GM12878 (cell line): ENCODE data around the gene ZNF280D. TPM values are rescaled to one million over a fixed set of nuclear protein-coding genes. Genes with fewer than 3 reads are reported as not detected.

Experiments used
- HDAC2 ChIP-seq: fragments of 200-600 bp; sonication (generic); IDR thresholded peaks from 2 replicates; pipeline ENCODE4 v1.6.1; 2017
- POLR2A ChIP-seq: IDR thresholded peaks from 2 replicates; pipeline ENCODE4 v1.6.1; 2011; ENCODE audit warnings: low read depth, mild to moderate bottlenecking, low read length
- STAT1 ChIP-seq: fragments of 450-650 bp; conservative IDR thresholded peaks from 2 replicates; pipeline ENCODE4 v1.6.1; 2014; ENCODE audit warnings: antibody characterized with exemption, mild to moderate bottlenecking
- polyA plus RNA-seq, 11 experiments: library from polyadenylated mRNA; depleted of rRNA in 4 of 11; unstranded in 6 of 11; stranded (reverse) in 5 of 11; fragments of >200 nt; fragmentation: Nextera tagmentation in 4 of 11; fragmentation: Illumina TruSeq in 1 of 11; extraction: Ambion mirVana in 4 of 11; extraction: Trizol in 1 of 11; gene quantifications; 1 replicate in 1 of 11; 2 replicates in 10 of 11; pipeline versions ENCODE4 v1.2.1 to v1.2.3, GENCODE V29; 2011 to 2016; ENCODE audit warnings: inconsistent platforms in 2 of 11, missing spikeins in 2 of 11, low read depth in 1 of 11
- total RNA-seq, 4 experiments: library from RNA; depleted of rRNA in 3 of 4; stranded (reverse); fragments of >200 nt in 3 of 4; fragmentation: Illumina TruSeq in 1 of 4; extraction: Trizol in 1 of 4; gene quantifications; 2 replicates each; pipeline versions ENCODE4 v1.2.1 to v1.2.3, GENCODE V29; 2013 to 2021
- TF ChIP-seq, protein P1 (sequence below): fragments of 450-650 bp; IDR thresholded peaks from 2 replicates; pipeline ENCODE4 v1.6.1; 2016; ENCODE audit warnings: mild to moderate bottlenecking, moderate library complexity, borderline replicate concordance
- TF ChIP-seq, protein P2 (sequence below): fragments of 450-650 bp; IDR thresholded peaks from 2 replicates; pipeline ENCODE4 v1.6.1; 2017; ENCODE audit warnings: antibody characterized with exemption, mild to moderate bottlenecking, moderate library complexity
- TF ChIP-seq, protein P3 (sequence below): IDR thresholded peaks from 2 replicates; pipeline ENCODE4 v1.6.1; 2011; ENCODE audit warnings: low read depth, mild to moderate bottlenecking, low read length, moderate library complexity, borderline replicate concordance; ENCODE audit errors: extremely low read depth
- TF ChIP-seq, protein P4 (sequence below): IDR thresholded peaks from 2 replicates; pipeline ENCODE4 v1.6.1; 2012; ENCODE audit warnings: low read length, inconsistent platforms

ZNF280D gene
- total and polyA plus RNA-seq, 10 of the 15 experiments (the other 5 are each of a cell fraction or from before 2014, with no cell fraction given): 5.6 to 18.6 (median 8.6) TPM

DNA sequence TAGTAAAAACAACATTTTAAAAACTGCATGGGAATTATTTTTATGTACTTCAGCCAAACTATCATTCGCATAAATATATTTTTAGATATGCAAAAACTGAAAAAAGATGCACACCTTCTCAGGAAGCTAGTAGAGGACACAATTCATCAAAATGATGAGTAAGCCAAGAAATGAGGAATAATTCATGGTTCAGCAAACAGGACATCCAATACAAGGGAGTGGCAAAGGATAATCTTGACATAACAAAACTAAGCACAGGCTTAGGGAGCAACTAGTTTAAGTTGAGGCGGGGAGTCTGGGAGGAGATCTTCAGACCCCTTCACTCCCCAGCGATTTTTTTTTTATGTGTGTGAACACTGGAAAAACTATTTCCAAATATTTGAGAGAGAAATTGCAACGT is 93.7 kb downstream of the ZNF280D start (continued):
- TF ChIP-seq, protein P1, sequence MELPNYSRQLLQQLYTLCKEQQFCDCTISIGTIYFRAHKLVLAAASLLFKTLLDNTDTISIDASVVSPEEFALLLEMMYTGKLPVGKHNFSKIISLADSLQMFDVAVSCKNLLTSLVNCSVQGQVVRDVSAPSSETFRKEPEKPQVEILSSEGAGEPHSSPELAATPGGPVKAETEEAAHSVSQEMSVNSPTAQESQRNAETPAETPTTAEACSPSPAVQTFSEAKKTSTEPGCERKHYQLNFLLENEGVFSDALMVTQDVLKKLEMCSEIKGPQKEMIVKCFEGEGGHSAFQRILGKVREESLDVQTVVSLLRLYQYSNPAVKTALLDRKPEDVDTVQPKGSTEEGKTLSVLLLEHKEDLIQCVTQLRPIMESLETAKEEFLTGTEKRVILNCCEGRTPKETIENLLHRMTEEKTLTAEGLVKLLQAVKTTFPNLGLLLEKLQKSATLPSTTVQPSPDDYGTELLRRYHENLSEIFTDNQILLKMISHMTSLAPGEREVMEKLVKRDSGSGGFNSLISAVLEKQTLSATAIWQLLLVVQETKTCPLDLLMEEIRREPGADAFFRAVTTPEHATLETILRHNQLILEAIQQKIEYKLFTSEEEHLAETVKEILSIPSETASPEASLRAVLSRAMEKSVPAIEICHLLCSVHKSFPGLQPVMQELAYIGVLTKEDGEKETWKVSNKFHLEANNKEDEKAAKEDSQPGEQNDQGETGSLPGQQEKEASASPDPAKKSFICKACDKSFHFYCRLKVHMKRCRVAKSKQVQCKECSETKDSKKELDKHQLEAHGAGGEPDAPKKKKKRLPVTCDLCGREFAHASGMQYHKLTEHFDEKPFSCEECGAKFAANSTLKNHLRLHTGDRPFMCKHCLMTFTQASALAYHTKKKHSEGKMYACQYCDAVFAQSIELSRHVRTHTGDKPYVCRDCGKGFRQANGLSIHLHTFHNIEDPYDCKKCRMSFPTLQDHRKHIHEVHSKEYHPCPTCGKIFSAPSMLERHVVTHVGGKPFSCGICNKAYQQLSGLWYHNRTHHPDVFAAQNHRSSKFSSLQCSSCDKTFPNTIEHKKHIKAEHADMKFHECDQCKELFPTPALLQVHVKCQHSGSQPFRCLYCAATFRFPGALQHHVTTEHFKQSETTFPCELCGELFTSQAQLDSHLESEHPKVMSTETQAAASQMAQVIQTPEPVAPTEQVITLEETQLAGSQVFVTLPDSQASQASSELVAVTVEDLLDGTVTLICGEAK: no peak
- TF ChIP-seq, protein P2, sequence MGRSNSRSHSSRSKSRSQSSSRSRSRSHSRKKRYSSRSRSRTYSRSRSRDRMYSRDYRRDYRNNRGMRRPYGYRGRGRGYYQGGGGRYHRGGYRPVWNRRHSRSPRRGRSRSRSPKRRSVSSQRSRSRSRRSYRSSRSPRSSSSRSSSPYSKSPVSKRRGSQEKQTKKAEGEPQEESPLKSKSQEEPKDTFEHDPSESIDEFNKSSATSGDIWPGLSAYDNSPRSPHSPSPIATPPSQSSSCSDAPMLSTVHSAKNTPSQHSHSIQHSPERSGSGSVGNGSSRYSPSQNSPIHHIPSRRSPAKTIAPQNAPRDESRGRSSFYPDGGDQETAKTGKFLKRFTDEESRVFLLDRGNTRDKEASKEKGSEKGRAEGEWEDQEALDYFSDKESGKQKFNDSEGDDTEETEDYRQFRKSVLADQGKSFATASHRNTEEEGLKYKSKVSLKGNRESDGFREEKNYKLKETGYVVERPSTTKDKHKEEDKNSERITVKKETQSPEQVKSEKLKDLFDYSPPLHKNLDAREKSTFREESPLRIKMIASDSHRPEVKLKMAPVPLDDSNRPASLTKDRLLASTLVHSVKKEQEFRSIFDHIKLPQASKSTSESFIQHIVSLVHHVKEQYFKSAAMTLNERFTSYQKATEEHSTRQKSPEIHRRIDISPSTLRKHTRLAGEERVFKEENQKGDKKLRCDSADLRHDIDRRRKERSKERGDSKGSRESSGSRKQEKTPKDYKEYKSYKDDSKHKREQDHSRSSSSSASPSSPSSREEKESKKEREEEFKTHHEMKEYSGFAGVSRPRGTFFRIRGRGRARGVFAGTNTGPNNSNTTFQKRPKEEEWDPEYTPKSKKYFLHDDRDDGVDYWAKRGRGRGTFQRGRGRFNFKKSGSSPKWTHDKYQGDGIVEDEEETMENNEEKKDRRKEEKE: no peak
- TF ChIP-seq, protein P3, sequence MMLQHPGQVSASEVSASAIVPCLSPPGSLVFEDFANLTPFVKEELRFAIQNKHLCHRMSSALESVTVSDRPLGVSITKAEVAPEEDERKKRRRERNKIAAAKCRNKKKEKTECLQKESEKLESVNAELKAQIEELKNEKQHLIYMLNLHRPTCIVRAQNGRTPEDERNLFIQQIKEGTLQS: no peak
- TF ChIP-seq, protein P4, sequence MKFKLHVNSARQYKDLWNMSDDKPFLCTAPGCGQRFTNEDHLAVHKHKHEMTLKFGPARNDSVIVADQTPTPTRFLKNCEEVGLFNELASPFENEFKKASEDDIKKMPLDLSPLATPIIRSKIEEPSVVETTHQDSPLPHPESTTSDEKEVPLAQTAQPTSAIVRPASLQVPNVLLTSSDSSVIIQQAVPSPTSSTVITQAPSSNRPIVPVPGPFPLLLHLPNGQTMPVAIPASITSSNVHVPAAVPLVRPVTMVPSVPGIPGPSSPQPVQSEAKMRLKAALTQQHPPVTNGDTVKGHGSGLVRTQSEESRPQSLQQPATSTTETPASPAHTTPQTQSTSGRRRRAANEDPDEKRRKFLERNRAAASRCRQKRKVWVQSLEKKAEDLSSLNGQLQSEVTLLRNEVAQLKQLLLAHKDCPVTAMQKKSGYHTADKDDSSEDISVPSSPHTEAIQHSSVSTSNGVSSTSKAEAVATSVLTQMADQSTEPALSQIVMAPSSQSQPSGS: no peak
- TF ChIP-seq POLR2A: no peak
- no peak for TF ChIP-seq STAT1
- TF ChIP-seq HDAC2: no peak
